Ascending aorta (tissue), 2 donors: Measurements from ENCODE around the gene RCSD1. TPM values are rescaled to one million over a fixed set of nuclear protein-coding genes. Genes with fewer than 3 reads are reported as not detected.

Experiments used
- DNase-seq, 2 donors: peaks; one replicate each; pipeline ENCODE4 v3.0.0-alpha.2; 2019; ENCODE audit warnings: low spot score in 2 of 2
- H3K27ac ChIP-seq, 2 donors: fragments of 200-600 bp; sonication (generic); one replicate each; pipeline ENCODE4 v1.5.1; 2016 to 2017; ENCODE audit warnings: mild to moderate bottlenecking in 1 of 2
- H3K27me3 ChIP-seq: fragments of 200-600 bp; sonication (generic); one replicate; pipeline ENCODE4 v1.5.1; 2017
- H3K36me3 ChIP-seq, 2 donors: fragments of 200-600 bp; sonication (generic); one replicate each; pipeline ENCODE4 v1.5.1; 2016
- H3K4me1 ChIP-seq, 2 donors: fragments of 200-600 bp; sonication (generic); one replicate each; pipeline ENCODE4 v1.5.1; 2016 to 2017; ENCODE audit warnings: mild to moderate bottlenecking in 1 of 2
- H3K4me3 ChIP-seq, 2 donors: fragments of 200-600 bp; sonication (generic); one replicate each; pipeline ENCODE4 v1.5.1; 2016 to 2017; ENCODE audit warnings: mild to moderate bottlenecking in 1 of 2
- H3K9me3 ChIP-seq, 2 donors: fragments of 200-600 bp; sonication (generic); one replicate each; pipeline ENCODE4 v1.5.1; 2016
- CTCF ChIP-seq, 3 experiments: fragments of 200-600 bp in 2 of 3; fragments of 450-650 bp in 1 of 3; sonication (generic) in 2 of 3; IDR thresholded peaks; one replicate each; pipeline ENCODE4 v1.5.1; 2016 to 2019; ENCODE audit warnings: antibody characterized with exemption in 3 of 3, mild to moderate bottlenecking in 1 of 3, moderate library complexity in 1 of 3
- intact Hi-C: fragments of 100-400 bp; cut with DNase I; formaldehyde crosslinking; loops from one replicate; pipeline ENCODE4 v1.15.1; 2023
- total RNA-seq: library from RNA; depleted of rRNA; stranded (reverse); fragments of >200 nt; gene quantifications from one replicate; pipeline ENCODE4 v1.1.0, GENCODE V29; 2016

The RCSD1 gene
- total RNA-seq, 1 donor from 2014 or later, result 36.8 TPM

GRCh38 chr1:167667536-167667935 is 37.5 kb downstream of the RCSD1 start:
- intact Hi-C loops, result no loop called here
- no peak for DNase-seq
- Histone ChIP-seq H3K4me1 (peaks cover 0 to 4% of the 10 kb centered on the region in 2 donors), H3K4me3 (no peak overlapping the region), H3K9me3 (no peaks in the 10 kb centered on the region), H3K36me3 (no peaks in the 10 kb centered on the region), H3K27ac (no peak overlapping the region), H3K27me3 (no peaks in the 10 kb centered on the region)
- TF ChIP-seq CTCF (IDR thresholded peaks at IDR 0.05), result no peak

- no peaks in the 10 kb centered on the region for H3K27me3 ChIP-seq
- intact Hi-C loops, result no loop called here
- peaks cover 0 to under 1% of the 10 kb centered on the region in 2 donors for H3K4me1 ChIP-seq
- H3K27ac ChIP-seq, result no peak overlapping the region
- H3K36me3 ChIP-seq, result no peaks in the 10 kb centered on the region
- no peaks in the 10 kb centered on the region for H3K9me3 ChIP-seq
- DNase-seq, result no peak
- TF ChIP-seq CTCF (IDR thresholded peaks at IDR 0.05), result no peak
- H3K4me3 ChIP-seq, result no peak overlapping the region
Observed at GRCh38 chr1:167668108-167668507, 38.1 kb downstream of the RCSD1 start.

GRCh38 chr1:167669209-167670124 is 39.4 kb downstream of the RCSD1 start:
- intact Hi-C loops, result no loop called here
- Histone ChIP-seq H3K4me3 (no peak overlapping the region), H3K9me3 (no peaks in the 10 kb centered on the region), H3K4me1 (no peaks in the 10 kb centered on the region), H3K27ac (no peak overlapping the region), H3K27me3 (no peaks in the 10 kb centered on the region), H3K36me3 (no peaks in the 10 kb centered on the region)
- no peak for DNase-seq
- TF ChIP-seq CTCF (IDR thresholded peaks at IDR 0.05), result no peak

- Histone ChIP-seq H3K27ac (no peak overlapping the region), H3K36me3 (no peaks in the 10 kb centered on the region), H3K4me3 (no peak overlapping the region), H3K9me3 (no peaks in the 10 kb centered on the region), H3K27me3 (no peaks in the 10 kb centered on the region), H3K4me1 (no peaks in the 10 kb centered on the region)
- intact Hi-C loops, result no loop called here
- DNase-seq, result no peak
- TF ChIP-seq CTCF (IDR thresholded peaks at IDR 0.05), result no peak
Observed at GRCh38 chr1:167670563-167670962, 40.5 kb downstream of the RCSD1 start.

- Histone ChIP-seq H3K27ac (no peak overlapping the region), H3K9me3 (no peaks in the 10 kb centered on the region), H3K4me3 (no peak overlapping the region), H3K4me1 (no peaks in the 10 kb centered on the region), H3K27me3 (no peaks in the 10 kb centered on the region), H3K36me3 (no peaks in the 10 kb centered on the region)
- TF ChIP-seq CTCF (IDR thresholded peaks at IDR 0.05), result no peak
- intact Hi-C loops, result no loop called here
- DNase-seq, result no peak
Observed at GRCh38 chr1:167671727-167672511, 41.9 kb downstream of the RCSD1 start.
